ENCODE measurements around the gene GTF2A1L. TPM values are rescaled to one million over a fixed set of nuclear protein-coding genes. Genes with fewer than 3 reads are reported as not detected.
A peak's percentile ranks its signal among the peaks of the same experiment; 100 is the strongest.

GTF2A1L gene
- polyA plus RNA-seq, 1 donor from 2014 or later = 0.51 TPM

- H2AFZ ChIP-seq (ENCODE audit: low read depth, low read length) = no peak overlapping the region
Measured at GRCh38 chr2:48588745-48589144, 28.9 kb upstream of the GTF2A1L start.

GRCh38 chr2:48589170-48589767 is 28.4 kb upstream of the GTF2A1L start:
- no peak overlapping the region for H2AFZ ChIP-seq (ENCODE audit: low read depth, low read length)
- no peaks in the 10 kb centered on the region for H4K20me1 ChIP-seq (ENCODE audit: insufficient read depth)
- no peaks in the 10 kb centered on the region for H3K79me2 ChIP-seq (replicated peaks; ENCODE audit: insufficient read depth, low read length)
- no peak overlapping the region for H3K4me2 ChIP-seq (ENCODE audit: low read length)
- no peaks in the 10 kb centered on the region for H3K27me3 ChIP-seq (ENCODE audit: insufficient read depth, low read depth, low read length)
- TF ChIP-seq SMC3 (conservative IDR thresholded peaks at IDR 0.05; ENCODE audit: poor library complexity) (peak; percentile 31), CTCF (IDR thresholded peaks at IDR 0.05; ENCODE audit: poor library complexity, severe bottlenecking) (peak; percentile 54), RAD21 (conservative IDR thresholded peaks at IDR 0.05) (peak; percentile 46), MXI1 (conservative IDR thresholded peaks at IDR 0.05; ENCODE audit: poor library complexity, severe bottlenecking) (no peak), POLR2AphosphoS5 (IDR thresholded peaks at IDR 0.05) (no peak)
- no peaks in the 10 kb centered on the region for H3F3A ChIP-seq (ENCODE audit: insufficient read depth, low read length, poor library complexity, severe bottlenecking)
- no peak overlapping the region for H3K27ac ChIP-seq (ENCODE audit: low read length)
- H3K36me3 ChIP-seq (ENCODE audit: insufficient read depth, low read length) = no peaks in the 10 kb centered on the region
- H3K9me3 ChIP-seq (ENCODE audit: low read length) = no peaks in the 10 kb centered on the region
- H3K9me2 ChIP-seq (ENCODE audit: insufficient read depth, low read length) = no peaks in the 10 kb centered on the region
- no peak overlapping the region for H3K4me3 ChIP-seq (ENCODE audit: low read length)
- H3K9ac ChIP-seq (ENCODE audit: low read length) = no peak overlapping the region

More at GRCh38 chr2:48588745-48589144, 28.9 kb upstream of the GTF2A1L start:
- TF ChIP-seq EZH2 (IDR thresholded peaks at IDR 0.05; ENCODE audit: borderline replicate concordance, insufficient read depth, low read length, poor library complexity, severe bottlenecking) (no peak), EP300 (conservative IDR thresholded peaks at IDR 0.05; ENCODE audit: poor library complexity, severe bottlenecking) (no peak)
- Histone ChIP-seq H3K4me2 (ENCODE audit: low read length) (no peak overlapping the region), H4K20me1 (ENCODE audit: insufficient read depth) (no peaks in the 10 kb centered on the region), H3F3A (ENCODE audit: insufficient read depth, low read length, poor library complexity, severe bottlenecking) (no peaks in the 10 kb centered on the region), H3K9me3 (ENCODE audit: low read length) (no peaks in the 10 kb centered on the region), H3K27me3 (ENCODE audit: insufficient read depth, low read depth, low read length) (no peaks in the 10 kb centered on the region), H3K9me2 (ENCODE audit: insufficient read depth, low read length) (no peaks in the 10 kb centered on the region), H3K9ac (ENCODE audit: low read length) (no peak overlapping the region), H3K79me2 (replicated peaks; ENCODE audit: insufficient read depth, low read length) (no peaks in the 10 kb centered on the region), H3K27ac (ENCODE audit: low read length) (no peak overlapping the region), H3K36me3 (ENCODE audit: insufficient read depth, low read length) (no peaks in the 10 kb centered on the region), H3K4me3 (ENCODE audit: low read length) (no peak overlapping the region)

DNA sequence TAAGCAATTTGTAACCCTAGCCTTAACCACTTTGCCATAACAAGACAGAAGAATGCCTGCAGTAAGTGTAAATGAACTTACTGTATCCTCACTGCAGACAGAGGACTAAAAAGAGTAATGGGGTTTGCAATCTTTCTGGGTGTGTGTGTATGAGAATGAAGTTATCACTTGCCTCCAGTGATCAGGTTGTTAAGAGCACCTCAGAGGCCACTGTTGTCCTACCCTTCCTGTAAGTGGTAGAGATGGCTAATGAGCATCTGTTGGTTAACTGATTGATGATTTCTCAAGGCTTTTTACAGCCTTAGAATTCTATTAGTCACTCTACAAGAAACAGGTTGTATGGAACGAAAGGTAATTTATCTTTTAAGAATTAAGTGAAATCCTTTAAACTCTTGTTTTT is 27.6 kb upstream of the GTF2A1L start:
- Histone ChIP-seq H3K9me2 (ENCODE audit: insufficient read depth, low read length) (no peaks in the 10 kb centered on the region), H3K4me2 (ENCODE audit: low read length) (no peak overlapping the region), H3K9ac (ENCODE audit: low read length) (no peak overlapping the region), H3K79me2 (replicated peaks; ENCODE audit: insufficient read depth, low read length) (no peaks in the 10 kb centered on the region), H3K36me3 (ENCODE audit: insufficient read depth, low read length) (no peaks in the 10 kb centered on the region), H3K27me3 (ENCODE audit: insufficient read depth, low read depth, low read length) (no peaks in the 10 kb centered on the region), H3K27ac (ENCODE audit: low read length) (no peak overlapping the region), H3F3A (ENCODE audit: insufficient read depth, low read length, poor library complexity, severe bottlenecking) (no peaks in the 10 kb centered on the region), H2AFZ (ENCODE audit: low read depth, low read length) (no peak overlapping the region), H3K4me3 (ENCODE audit: low read length) (no peak overlapping the region), H3K9me3 (ENCODE audit: low read length) (no peaks in the 10 kb centered on the region), H4K20me1 (ENCODE audit: insufficient read depth) (no peaks in the 10 kb centered on the region)
- TF ChIP-seq TAF1 (IDR thresholded peaks at IDR 0.05; ENCODE audit: low read depth) (no peak), EP300 (conservative IDR thresholded peaks at IDR 0.05; ENCODE audit: poor library complexity, severe bottlenecking) (no peak), POLR2AphosphoS5 (IDR thresholded peaks at IDR 0.05) (no peak), EZH2 (IDR thresholded peaks at IDR 0.05; ENCODE audit: borderline replicate concordance, insufficient read depth, low read length, poor library complexity, severe bottlenecking) (no peak), CTCF (IDR thresholded peaks at IDR 0.05; ENCODE audit: poor library complexity, severe bottlenecking) (no peak), RAD21 (conservative IDR thresholded peaks at IDR 0.05) (no peak)
- TF ChIP-seq, protein P1, sequence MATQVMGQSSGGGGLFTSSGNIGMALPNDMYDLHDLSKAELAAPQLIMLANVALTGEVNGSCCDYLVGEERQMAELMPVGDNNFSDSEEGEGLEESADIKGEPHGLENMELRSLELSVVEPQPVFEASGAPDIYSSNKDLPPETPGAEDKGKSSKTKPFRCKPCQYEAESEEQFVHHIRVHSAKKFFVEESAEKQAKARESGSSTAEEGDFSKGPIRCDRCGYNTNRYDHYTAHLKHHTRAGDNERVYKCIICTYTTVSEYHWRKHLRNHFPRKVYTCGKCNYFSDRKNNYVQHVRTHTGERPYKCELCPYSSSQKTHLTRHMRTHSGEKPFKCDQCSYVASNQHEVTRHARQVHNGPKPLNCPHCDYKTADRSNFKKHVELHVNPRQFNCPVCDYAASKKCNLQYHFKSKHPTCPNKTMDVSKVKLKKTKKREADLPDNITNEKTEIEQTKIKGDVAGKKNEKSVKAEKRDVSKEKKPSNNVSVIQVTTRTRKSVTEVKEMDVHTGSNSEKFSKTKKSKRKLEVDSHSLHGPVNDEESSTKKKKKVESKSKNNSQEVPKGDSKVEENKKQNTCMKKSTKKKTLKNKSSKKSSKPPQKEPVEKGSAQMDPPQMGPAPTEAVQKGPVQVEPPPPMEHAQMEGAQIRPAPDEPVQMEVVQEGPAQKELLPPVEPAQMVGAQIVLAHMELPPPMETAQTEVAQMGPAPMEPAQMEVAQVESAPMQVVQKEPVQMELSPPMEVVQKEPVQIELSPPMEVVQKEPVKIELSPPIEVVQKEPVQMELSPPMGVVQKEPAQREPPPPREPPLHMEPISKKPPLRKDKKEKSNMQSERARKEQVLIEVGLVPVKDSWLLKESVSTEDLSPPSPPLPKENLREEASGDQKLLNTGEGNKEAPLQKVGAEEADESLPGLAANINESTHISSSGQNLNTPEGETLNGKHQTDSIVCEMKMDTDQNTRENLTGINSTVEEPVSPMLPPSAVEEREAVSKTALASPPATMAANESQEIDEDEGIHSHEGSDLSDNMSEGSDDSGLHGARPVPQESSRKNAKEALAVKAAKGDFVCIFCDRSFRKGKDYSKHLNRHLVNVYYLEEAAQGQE (IDR thresholded peaks at IDR 0.05; ENCODE audit: borderline replicate concordance) = no peak
